Measurements from ENCODE around the gene KANK4. TPM values are rescaled to one million over a fixed set of nuclear protein-coding genes. Genes with fewer than 3 reads are reported as not detected.

Gene KANK4
- total RNA-seq, 1 experiment from 2014 or later = 21.5 TPM

- H3K27me3 ChIP-seq (replicated peaks; ENCODE audit: control insufficient read depth, insufficient read depth, low read length) = no peaks in the 10 kb centered on the region
- no peak overlapping the region for H3K4me3 ChIP-seq (ENCODE audit: low read depth, low read length)
- POLR2A ChIA-PET = no interaction called here
- CTCF ChIA-PET = no interaction called here
- peaks cover 13% of the 10 kb centered on the region for H3K4me1 ChIP-seq
- BruUV-seq (replicated peaks) = no TSS peak
- Mint-ChIP-seq H3K4me1 (ENCODE audit: low read depth, unreplicated experiment) (peaks cover 11% of the 10 kb centered on the region), H3K4me3 (ENCODE audit: unreplicated experiment) (no peak overlapping the region), H3K27ac (ENCODE audit: unreplicated experiment) (no peak overlapping the region), H3K9me3 (ENCODE audit: unreplicated experiment) (no peaks in the 10 kb centered on the region), H3K36me3 (ENCODE audit: insufficient read depth, unreplicated experiment) (peaks cover 6% of the 10 kb centered on the region), H3K27me3 (ENCODE audit: insufficient read depth, unreplicated experiment) (no peaks in the 10 kb centered on the region)
- intact Hi-C loops (cut with micrococcal nuclease; ENCODE audit: unreplicated experiment) = no loop called here
- TF ChIP-seq, protein P1, sequence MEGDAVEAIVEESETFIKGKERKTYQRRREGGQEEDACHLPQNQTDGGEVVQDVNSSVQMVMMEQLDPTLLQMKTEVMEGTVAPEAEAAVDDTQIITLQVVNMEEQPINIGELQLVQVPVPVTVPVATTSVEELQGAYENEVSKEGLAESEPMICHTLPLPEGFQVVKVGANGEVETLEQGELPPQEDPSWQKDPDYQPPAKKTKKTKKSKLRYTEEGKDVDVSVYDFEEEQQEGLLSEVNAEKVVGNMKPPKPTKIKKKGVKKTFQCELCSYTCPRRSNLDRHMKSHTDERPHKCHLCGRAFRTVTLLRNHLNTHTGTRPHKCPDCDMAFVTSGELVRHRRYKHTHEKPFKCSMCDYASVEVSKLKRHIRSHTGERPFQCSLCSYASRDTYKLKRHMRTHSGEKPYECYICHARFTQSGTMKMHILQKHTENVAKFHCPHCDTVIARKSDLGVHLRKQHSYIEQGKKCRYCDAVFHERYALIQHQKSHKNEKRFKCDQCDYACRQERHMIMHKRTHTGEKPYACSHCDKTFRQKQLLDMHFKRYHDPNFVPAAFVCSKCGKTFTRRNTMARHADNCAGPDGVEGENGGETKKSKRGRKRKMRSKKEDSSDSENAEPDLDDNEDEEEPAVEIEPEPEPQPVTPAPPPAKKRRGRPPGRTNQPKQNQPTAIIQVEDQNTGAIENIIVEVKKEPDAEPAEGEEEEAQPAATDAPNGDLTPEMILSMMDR (IDR thresholded peaks at IDR 0.05; ENCODE audit: insufficient read depth in 1 of 2, low read depth in 1 of 2, low read length in 1 of 2, severe bottlenecking in 1 of 2, unreplicated experiment in 1 of 2) = no peak
- no peak for DNase-seq
- no peaks in the 10 kb centered on the region for H3K9me3 ChIP-seq
- no peaks in the 10 kb centered on the region for H3K36me3 ChIP-seq (ENCODE audit: control insufficient read depth, insufficient read depth, low read length)
Measured at GRCh38 chr1:62336638-62336994, 17.4 kb upstream of the KANK4 start.

DNA sequence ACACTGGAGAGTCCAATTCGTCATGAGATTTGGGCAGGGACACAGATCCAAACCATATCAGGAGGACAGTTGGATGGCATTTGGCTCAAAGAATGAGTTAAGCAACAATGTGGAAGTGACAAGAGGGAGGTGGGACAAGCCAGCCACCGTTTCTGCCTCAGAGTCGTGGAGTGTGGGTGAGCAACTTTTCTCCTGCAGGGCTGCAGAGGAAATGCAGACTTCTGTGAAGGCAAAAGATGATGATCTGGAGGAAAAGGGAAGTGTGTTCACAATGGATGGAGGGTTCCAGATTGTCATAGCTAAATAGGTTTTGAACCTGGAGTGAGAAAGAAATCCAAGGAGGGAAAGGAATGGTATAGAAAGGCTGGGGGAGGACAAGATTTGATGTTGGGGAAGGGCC, 16.4 kb upstream of the KANK4 start:
- no peaks in the 10 kb centered on the region for H3K36me3 ChIP-seq (ENCODE audit: control insufficient read depth, insufficient read depth, low read length)
- CTCF ChIA-PET = interaction anchor here (0.7 kb wide), 1 partner anchor 57 kb away, joined by 4 read pairs; no protein-coding TSS in a partner anchor
- H3K9me3 ChIP-seq = no peaks in the 10 kb centered on the region
- POLR2A ChIA-PET = no interaction called here
- DNase-seq = no peak
- H3K4me3 ChIP-seq (ENCODE audit: low read depth, low read length) = no peak overlapping the region
- intact Hi-C loops (cut with micrococcal nuclease; ENCODE audit: unreplicated experiment) = no loop called here
- H3K4me1 ChIP-seq = peaks cover 13% of the 10 kb centered on the region
- H3K27me3 ChIP-seq (replicated peaks; ENCODE audit: control insufficient read depth, insufficient read depth, low read length) = no peaks in the 10 kb centered on the region
- H3K4me3 Mint-ChIP-seq (ENCODE audit: unreplicated experiment) = no peak overlapping the region
- no peaks in the 10 kb centered on the region for H3K9me3 Mint-ChIP-seq (ENCODE audit: unreplicated experiment)
- BruUV-seq (replicated peaks) = no TSS peak
- H3K4me1 Mint-ChIP-seq (ENCODE audit: low read depth, unreplicated experiment) = peaks cover 11% of the 10 kb centered on the region
- TF ChIP-seq, protein P1 (IDR thresholded peaks at IDR 0.05; ENCODE audit: insufficient read depth in 1 of 2, low read depth in 1 of 2, low read length in 1 of 2, severe bottlenecking in 1 of 2, unreplicated experiment in 1 of 2) = no peak
- H3K27ac Mint-ChIP-seq (ENCODE audit: unreplicated experiment) = no peak overlapping the region
- H3K36me3 Mint-ChIP-seq (ENCODE audit: insufficient read depth, unreplicated experiment) = peaks cover 6% of the 10 kb centered on the region
- H3K27me3 Mint-ChIP-seq (ENCODE audit: insufficient read depth, unreplicated experiment) = no peaks in the 10 kb centered on the region

- BruUV-seq (replicated peaks) = no TSS peak
Measured at GRCh38 chr1:62334434-62334985, 15.3 kb upstream of the KANK4 start.

More at GRCh38 chr1:62334434-62334985, 15.3 kb upstream of the KANK4 start:
- H3K9me3 ChIP-seq = no peaks in the 10 kb centered on the region
- no peaks in the 10 kb centered on the region for H3K27me3 Mint-ChIP-seq (ENCODE audit: insufficient read depth, unreplicated experiment)
- DNase-seq = no peak
- H3K9me3 Mint-ChIP-seq (ENCODE audit: unreplicated experiment) = no peaks in the 10 kb centered on the region
- peak overlapping the region; percentile 24 for H3K27ac Mint-ChIP-seq (ENCODE audit: unreplicated experiment)
- POLR2A ChIA-PET = no interaction called here
- H3K36me3 Mint-ChIP-seq (ENCODE audit: insufficient read depth, unreplicated experiment) = peaks cover 6% of the 10 kb centered on the region
- TF ChIP-seq, protein P1 (IDR thresholded peaks at IDR 0.05; ENCODE audit: insufficient read depth in 1 of 2, low read depth in 1 of 2, low read length in 1 of 2, severe bottlenecking in 1 of 2, unreplicated experiment in 1 of 2) = no peak
- H3K4me3 Mint-ChIP-seq (ENCODE audit: unreplicated experiment) = no peak overlapping the region
- no peaks in the 10 kb centered on the region for H3K27me3 ChIP-seq (replicated peaks; ENCODE audit: control insufficient read depth, insufficient read depth, low read length)
- H3K4me1 Mint-ChIP-seq (ENCODE audit: low read depth, unreplicated experiment) = peaks cover 11% of the 10 kb centered on the region
- no peak overlapping the region for H3K4me3 ChIP-seq (ENCODE audit: low read depth, low read length)
- peaks cover 13% of the 10 kb centered on the region for H3K4me1 ChIP-seq
- intact Hi-C loops (cut with micrococcal nuclease; ENCODE audit: unreplicated experiment) = no loop called here
- CTCF ChIA-PET = no interaction called here
- H3K36me3 ChIP-seq (ENCODE audit: control insufficient read depth, insufficient read depth, low read length) = no peaks in the 10 kb centered on the region
